Mesodermal cell (in vitro differentiated cells): ENCODE data around the gene PYGB.
A peak's percentile ranks its signal among the peaks of the same experiment; 100 is the strongest.

Source experiments
- H3K27ac ChIP-seq: 2 replicates; pipeline ENCODE4 v1.7.0; 2013; ENCODE audit warnings: mild to moderate bottlenecking, low read depth, low read length, moderate library complexity; ENCODE audit not compliant: severe bottlenecking
- H3K36me3 ChIP-seq: 2 replicates; pipeline ENCODE4 v1.7.1; 2013; ENCODE audit warnings: mild to moderate bottlenecking, low read length, moderate library complexity; ENCODE audit not compliant: control insufficient read depth, insufficient read depth
- H3K4me1 ChIP-seq: one replicate; pipeline ENCODE4 v1.7.1; 2013; ENCODE audit warnings: mild to moderate bottlenecking, low read length; ENCODE audit not compliant: insufficient read depth, control insufficient read depth, poor library complexity, severe bottlenecking
- H3K4me3 ChIP-seq: 2 replicates; pipeline ENCODE4 v1.7.0; 2013; ENCODE audit warnings: low read length, control low read depth, mild to moderate bottlenecking; ENCODE audit not compliant: insufficient read depth, poor library complexity, severe bottlenecking; ENCODE audit errors: extremely low read depth
- H3K9me3 ChIP-seq: 2 replicates; pipeline ENCODE4 v1.7.1; 2013; ENCODE audit warnings: mild to moderate bottlenecking, low read length, moderate library complexity; ENCODE audit not compliant: control insufficient read depth
- WGBS, 2 experiments: methylation state at CpG; one replicate each; pipeline ENCODE4 v1.1.5; 2013; ENCODE audit warnings: missing lambda C conversion rate in 2 of 2; ENCODE audit not compliant: insufficient coverage in 2 of 2; 5-methylcytosine and 5-hydroxymethylcytosine counted together

Gene PYGB

GRCh38 chr20:25223179-25223661 lies 24.7 kb upstream of the PYGB start:
- H3K27ac ChIP-seq, result peak overlapping the region; percentile 88
- H3K4me1 ChIP-seq, result peaks cover 44% of the 10 kb centered on the region
- H3K9me3 ChIP-seq, result no peaks in the 10 kb centered on the region
- peaks cover 35% of the 10 kb centered on the region for H3K36me3 ChIP-seq
- H3K4me3 ChIP-seq, result no peak overlapping the region
- WGBS, 2 experiments, result 31 to 46% methylated on average over 3 to 5 of the region's 8 CpGs

DNA sequence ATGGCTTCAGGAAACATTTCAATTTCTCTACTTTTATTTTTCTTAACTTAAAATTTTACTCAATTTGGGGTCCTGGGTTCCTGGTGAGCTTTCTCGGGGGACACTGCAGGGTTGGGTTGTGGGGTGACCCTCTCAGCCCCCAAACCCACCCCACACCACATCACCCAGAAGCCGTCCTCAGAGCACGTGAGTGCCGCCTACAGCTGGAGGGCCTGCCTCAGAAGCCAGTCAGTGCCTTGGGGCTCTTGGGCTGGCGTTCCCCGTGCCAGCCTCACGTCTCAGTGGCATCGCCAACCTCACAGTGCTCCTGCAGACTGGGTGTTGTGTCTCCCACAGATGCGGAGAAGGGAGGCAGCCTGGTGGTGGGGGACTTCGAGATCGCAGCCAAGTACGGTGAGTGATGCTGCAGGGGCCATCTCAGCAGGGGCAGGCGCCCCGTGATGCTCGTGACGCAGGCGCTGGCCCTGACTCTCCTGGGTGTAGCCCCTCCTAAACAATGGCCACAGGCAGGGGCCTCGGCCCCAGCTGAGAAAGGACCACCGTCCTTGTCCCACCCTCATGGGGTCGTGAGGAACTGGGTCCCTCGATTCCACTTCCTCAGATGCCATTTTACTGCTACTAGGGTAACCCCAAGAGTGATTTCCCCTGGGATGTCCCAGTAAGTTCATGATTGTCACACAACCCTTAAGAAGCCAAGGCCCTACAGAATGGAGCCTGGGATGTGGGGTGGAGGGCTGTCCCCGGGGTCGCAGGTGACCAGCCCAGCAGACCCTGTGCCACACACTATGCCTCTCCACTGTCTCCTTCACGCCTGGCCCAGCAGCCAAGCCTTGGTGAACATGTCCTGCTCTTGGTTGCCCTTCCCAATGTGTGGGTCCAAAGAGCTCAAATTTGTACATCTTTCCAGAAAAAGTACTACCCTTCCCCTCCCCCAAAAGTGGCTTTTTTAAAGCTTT lies 23.8 kb upstream of the PYGB start:
- 96 to 98% methylated on average over 15 to 21 of the region's 24 CpGs for WGBS, 2 experiments
- peak overlapping the region; percentile 88 for H3K27ac ChIP-seq
- H3K9me3 ChIP-seq, result no peaks in the 10 kb centered on the region

GRCh38 chr20:25224941-25225340 lies 22.9 kb upstream of the PYGB start:
- Histone ChIP-seq H3K27ac (no peak overlapping the region), H3K4me3 (no peak overlapping the region), H3K36me3 (peaks cover 19% of the 10 kb centered on the region), H3K4me1 (peaks cover 44% of the 10 kb centered on the region), H3K9me3 (no peaks in the 10 kb centered on the region)
- WGBS, 2 experiments, result 96 to 99% methylated on average over 11 to 15 of the region's 16 CpGs

More for the DNA sequence above, 23.8 kb upstream of the PYGB start:
- Histone ChIP-seq H3K4me1 (peaks cover 44% of the 10 kb centered on the region), H3K36me3 (peaks cover 27% of the 10 kb centered on the region), H3K4me3 (no peak overlapping the region)

DNA sequence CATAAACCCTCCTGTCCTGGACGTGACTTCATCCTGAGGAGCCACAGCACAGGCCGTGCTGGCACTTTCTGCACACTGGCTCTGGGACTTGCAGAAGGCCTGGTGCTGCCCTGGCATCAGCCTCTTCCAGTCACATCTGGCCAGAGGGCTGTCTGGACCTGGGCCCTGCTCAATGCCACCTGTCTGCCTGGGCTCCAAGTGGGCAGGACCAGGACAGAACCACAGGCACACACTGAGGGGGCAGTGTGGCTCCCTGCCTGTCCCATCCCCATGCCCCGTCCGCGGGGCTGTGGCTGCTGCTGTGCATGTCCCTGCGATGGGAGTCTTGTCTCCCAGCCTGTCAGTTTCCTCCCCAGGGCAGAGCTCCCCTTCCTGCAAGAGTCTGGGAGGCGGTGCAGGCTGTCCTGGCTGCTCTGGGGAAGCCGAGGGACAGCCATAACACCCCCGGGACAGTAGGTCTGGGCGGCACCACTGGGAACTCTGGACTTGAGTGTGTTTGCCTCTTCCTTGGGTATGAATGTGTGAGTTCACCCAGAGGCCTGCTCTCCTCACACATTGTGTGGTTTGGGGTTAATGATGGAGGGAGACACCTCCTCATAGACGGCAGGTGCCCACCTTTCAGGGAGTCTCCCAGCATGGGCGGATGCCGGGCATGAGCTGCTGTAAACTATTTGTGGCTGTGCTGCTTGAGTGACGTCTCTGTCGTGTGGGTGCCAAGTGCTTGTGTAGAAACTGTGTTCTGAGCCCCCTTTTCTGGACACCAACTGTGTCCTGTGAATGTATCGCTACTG lies 22.0 kb upstream of the PYGB start:
- 95 to 96% methylated on average over 15 of the region's 16 CpGs for WGBS, 2 experiments
- Histone ChIP-seq H3K4me3 (no peak overlapping the region), H3K36me3 (peaks cover 15% of the 10 kb centered on the region), H3K4me1 (peaks cover 44% of the 10 kb centered on the region), H3K9me3 (no peaks in the 10 kb centered on the region), H3K27ac (no peak overlapping the region)

- peaks cover 43% of the 10 kb centered on the region for H3K4me1 ChIP-seq
Measured at GRCh38 chr20:25226433-25227316, 21.2 kb upstream of the PYGB start.

DNA sequence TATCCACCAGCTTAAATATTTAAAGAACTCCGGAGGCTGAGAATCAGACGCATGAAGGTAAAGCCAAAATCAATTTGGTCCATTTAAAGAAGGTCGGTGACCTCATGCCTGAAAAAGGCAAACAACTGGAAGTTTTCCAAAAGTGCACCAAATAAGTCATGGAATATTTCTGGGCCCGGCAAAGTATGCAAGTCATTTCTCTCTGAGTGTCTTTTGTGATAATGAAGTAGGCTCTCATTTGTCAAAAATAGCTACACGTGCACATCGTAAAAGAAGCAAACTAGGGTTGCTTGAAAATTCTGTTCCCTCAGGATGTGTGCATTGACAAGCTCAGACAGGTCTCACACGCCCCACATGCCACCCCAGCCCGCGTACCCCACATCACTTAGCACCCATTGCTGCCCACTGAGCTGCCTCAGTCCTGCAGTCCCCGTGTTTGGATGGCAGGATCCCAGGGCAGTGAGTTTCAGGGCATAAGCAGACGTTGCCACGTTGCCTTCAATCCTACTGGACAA lies 20.5 kb upstream of the PYGB start:
- WGBS, 2 experiments, result 96 to 98% methylated on average over 10 to 12 of the region's 12 CpGs
- H3K27ac ChIP-seq, result peak overlapping the region; percentile 29
- peaks cover 40% of the 10 kb centered on the region for H3K4me1 ChIP-seq
- no peak overlapping the region for H3K4me3 ChIP-seq
- H3K36me3 ChIP-seq, result peaks cover 11% of the 10 kb centered on the region
- H3K9me3 ChIP-seq, result no peaks in the 10 kb centered on the region

More at GRCh38 chr20:25226433-25227316, 21.2 kb upstream of the PYGB start:
- Histone ChIP-seq H3K27ac (no peak overlapping the region), H3K4me3 (no peak overlapping the region), H3K9me3 (no peaks in the 10 kb centered on the region), H3K36me3 (peaks cover 11% of the 10 kb centered on the region)
- 89 to 90% methylated on average over 25 of the region's 28 CpGs for WGBS, 2 experiments

DNA sequence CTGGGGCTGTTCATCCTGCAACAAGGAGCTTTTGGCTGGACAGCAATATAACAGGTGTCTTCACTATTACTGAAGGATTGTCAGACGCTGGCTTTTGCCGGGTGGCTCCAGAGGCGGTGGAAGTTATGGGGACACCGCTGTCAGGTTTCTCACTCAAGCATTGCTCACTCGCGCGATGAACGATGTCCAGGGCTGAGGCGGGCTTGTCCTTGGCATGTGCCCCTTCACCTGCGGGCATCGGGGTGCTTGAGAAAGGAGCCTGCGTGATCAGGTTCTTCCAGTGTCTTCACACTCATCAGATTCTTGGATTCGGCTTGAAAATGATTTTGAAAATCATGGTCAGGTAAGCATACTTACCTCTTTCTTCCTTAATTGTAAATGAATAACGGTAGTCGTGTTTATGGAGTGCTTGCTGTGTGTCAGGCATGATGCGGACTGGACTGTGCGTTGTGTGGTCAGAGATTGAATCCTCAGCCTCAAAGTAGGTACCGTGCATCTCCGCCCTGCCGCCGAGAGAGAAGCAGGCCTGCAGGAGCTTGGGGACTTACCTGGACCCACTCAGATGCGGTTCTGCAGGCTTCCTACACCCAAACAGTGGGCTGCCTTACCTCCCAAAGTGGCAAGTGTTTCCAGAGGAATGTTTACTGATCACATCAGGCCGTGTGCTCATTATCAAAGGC lies 18.3 kb upstream of the PYGB start:
- Histone ChIP-seq H3K4me3 (no peak overlapping the region), H3K9me3 (no peaks in the 10 kb centered on the region), H3K4me1 (peaks cover 36% of the 10 kb centered on the region), H3K27ac (no peak overlapping the region), H3K36me3 (peaks cover 9% of the 10 kb centered on the region)
- 94 to 97% methylated on average over 19 to 20 of the region's 23 CpGs for WGBS, 2 experiments

DNA sequence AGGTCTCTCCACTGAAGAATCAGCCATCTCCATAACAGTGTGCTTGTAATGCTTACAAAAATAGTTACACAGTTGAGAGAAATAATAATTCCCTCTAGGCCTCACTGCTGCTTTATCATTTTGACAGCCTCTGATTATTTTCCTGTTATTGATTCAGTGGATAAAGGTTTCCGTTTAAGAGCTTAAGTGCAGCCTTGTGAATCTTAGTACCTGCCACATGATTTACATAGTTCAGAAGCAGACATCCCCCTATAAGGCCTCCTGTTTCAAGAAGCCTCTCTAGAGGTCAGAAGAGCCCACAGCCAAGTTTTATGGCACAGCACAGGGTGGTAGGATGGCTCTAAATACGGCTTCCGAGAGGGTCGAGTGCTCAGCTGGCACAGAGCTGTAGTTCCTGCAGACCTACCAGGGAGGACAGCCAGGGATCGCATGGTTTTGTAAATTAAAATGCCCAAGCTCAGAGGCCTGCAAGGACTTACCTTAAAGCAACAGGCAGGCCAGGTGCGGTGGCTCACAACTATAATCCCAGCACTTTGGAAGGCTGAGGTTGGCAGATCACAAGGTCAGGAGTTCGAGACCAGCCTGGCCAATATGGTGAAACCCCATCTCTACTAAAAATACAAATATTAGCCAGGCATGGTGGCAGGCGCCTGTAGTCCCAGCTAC lies 17.6 kb upstream of the PYGB start:
- no peak overlapping the region for H3K27ac ChIP-seq
- no peaks in the 10 kb centered on the region for H3K9me3 ChIP-seq
- WGBS, 2 experiments, result 95 to 97% methylated on average over 6 of the region's 8 CpGs
- H3K36me3 ChIP-seq, result peaks cover 4% of the 10 kb centered on the region
- peaks cover 39% of the 10 kb centered on the region for H3K4me1 ChIP-seq
- H3K4me3 ChIP-seq, result no peak overlapping the region

DNA sequence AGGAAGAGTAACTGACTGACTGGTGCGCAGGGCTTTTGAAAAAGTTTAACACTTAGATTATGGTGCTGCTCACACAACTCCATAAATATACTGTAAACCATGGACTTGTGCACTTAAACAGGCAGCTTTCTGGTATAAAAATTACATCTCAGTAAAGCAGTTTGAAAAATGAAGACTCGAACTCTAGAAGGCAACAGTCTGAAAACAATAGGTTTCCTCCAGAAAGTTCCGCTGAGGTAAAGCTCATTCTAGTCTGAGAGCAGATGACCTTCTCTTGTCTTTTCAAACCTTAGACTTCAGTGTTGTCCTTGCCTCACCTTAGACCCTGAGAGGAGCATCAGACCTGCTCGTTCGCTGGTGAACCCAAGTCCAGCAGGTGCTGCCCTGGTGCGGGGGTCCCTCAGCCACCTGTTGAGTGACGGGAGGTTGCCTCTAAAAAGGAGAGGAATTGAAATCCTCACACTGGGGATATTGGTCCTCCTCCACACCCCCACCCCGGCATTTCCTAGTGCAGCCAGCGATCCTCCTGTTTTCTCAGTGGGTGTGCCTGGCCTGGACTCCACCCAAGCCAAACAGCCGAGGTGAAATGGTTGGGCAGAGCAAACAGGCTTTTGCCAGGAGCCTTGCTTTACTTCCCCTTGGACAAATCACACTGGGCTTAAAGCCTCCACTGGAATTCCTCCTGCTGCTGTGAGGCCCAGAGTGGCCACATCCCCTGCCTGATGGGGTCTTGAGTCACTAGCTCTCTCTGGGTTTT lies 14.7 kb upstream of the PYGB start:
- Histone ChIP-seq H3K27ac (no peak overlapping the region), H3K4me3 (no peak overlapping the region), H3K4me1 (peaks cover 41% of the 10 kb centered on the region), H3K36me3 (no peaks in the 10 kb centered on the region), H3K9me3 (no peaks in the 10 kb centered on the region)
- WGBS, 2 experiments, result 85% methylated on average over 5 to 7 of the region's 10 CpGs
